Right lobe of liver (tissue), 6 donors: ENCODE measurements around the gene MAP4K3. TPM values are rescaled to one million over a fixed set of nuclear protein-coding genes. Genes with fewer than 3 reads are reported as not detected.

Experiments used
- ATAC-seq, 4 donors: fragments of 200-7000 bp; cut with Tn5 transposase; one replicate each; pipeline ENCODE4 v1.9.1; 2020; ENCODE audit warnings: mild to moderate bottlenecking in 4 of 4, moderate library complexity in 4 of 4
- DNase-seq, 3 donors: peaks; one replicate each; pipeline ENCODE4 v3.0.0-alpha.2; 2020
- H3K27ac ChIP-seq, 3 donors: fragments of 200-600 bp; one replicate each; pipeline ENCODE4 v1.8.0; 2022
- H3K27me3 ChIP-seq, 2 donors: fragments of 200-600 bp; one replicate each; pipeline ENCODE4 v1.8.0; 2022
- H3K36me3 ChIP-seq, 4 donors: fragments of 200-600 bp; sonication (generic) in 1 of 4; one replicate each; pipeline versions ENCODE4 v1.5.1 to v1.8.0; 2017 to 2022; ENCODE audit warnings: control low read depth in 1 of 4
- H3K4me1 ChIP-seq, 4 donors: fragments of 200-600 bp; sonication (generic) in 1 of 4; one replicate each; pipeline versions ENCODE4 v1.5.1 to v1.8.0; 2017 to 2022; ENCODE audit warnings: control low read depth in 1 of 4
- H3K4me3 ChIP-seq, 3 donors: fragments of 200-600 bp; one replicate each; pipeline ENCODE4 v1.8.0; 2022
- H3K9me3 ChIP-seq, 4 donors: fragments of 200-600 bp; sonication (generic) in 1 of 4; one replicate each; pipeline versions ENCODE4 v1.5.1 to v1.8.0; 2017 to 2022; ENCODE audit warnings: control low read depth in 1 of 4
- CTCF ChIP-seq, 4 donors: fragments of 200-600 bp in 3 of 4; fragments of 450-650 bp in 1 of 4; IDR thresholded peaks; one replicate each; pipeline versions ENCODE4 v1.5.1 to v1.8.0; 2016 to 2022; ENCODE audit warnings: antibody characterized with exemption in 4 of 4, mild to moderate bottlenecking in 2 of 4
- POLR2A ChIP-seq: fragments of 450-650 bp; IDR thresholded peaks from one replicate; pipeline ENCODE4 v1.6.1; 2017; ENCODE audit warnings: antibody characterized with exemption, mild to moderate bottlenecking
- WGBS: methylation state at CpG from one replicate; pipeline ENCODE4 v1.1.6; 2018; ENCODE audit warnings: low coverage, low lambda C conversion rate; ENCODE audit not compliant: insufficient coverage; ENCODE audit errors: missing lambda C conversion rate; 5-methylcytosine and 5-hydroxymethylcytosine counted together
- intact Hi-C, 2 donors: fragments of 100-400 bp; cut with DNase I; formaldehyde crosslinking; loops; one replicate each; pipeline versions ENCODE4 v1.11.2 to v1.14.1; 2022
- total RNA-seq, 6 experiments: library from RNA; depleted of rRNA in 2 of 6; stranded (reverse); fragments of >200 nt in 2 of 6; fragmentation: NEBNext Ultra II Directional in 3 of 6; extraction: Animal tissue kit (Norgen Biotek cat#: 25700) in 3 of 6; gene quantifications; one replicate each; pipeline versions ENCODE4 v1.1.0 to v1.2.4, GENCODE V29; 2016 to 2023
- donor health status: DM: no; HTN: yes; CAD: no.
- donor health status: DM: no; HTN: no; CAD: no.
- donor health status: DM: no; HTN: no; CAD: no.
- donor health status: DM: no; HTN: yes; CAD: no.
- donor health status: DM: no; HTN: yes; CAD: no.

The MAP4K3 gene
- total RNA-seq, 6 experiments from 2014 or later, result 14.5 to 24.8 (median 17.1) TPM

GRCh38 chr2:39308778-39309177, 128.3 kb downstream of the MAP4K3 start:
- intact Hi-C loops, result no loop called here
- H3K4me3 ChIP-seq, result no peak overlapping the region
- H3K27ac ChIP-seq, result no peak overlapping the region
- no peak for TF ChIP-seq CTCF (IDR thresholded peaks at IDR 0.05)
- TF ChIP-seq POLR2A, result no peak
- DNase-seq, result no peak
- no peak for ATAC-seq
- peaks cover 0 to 8% (median 0%) of the 10 kb centered on the region in 4 donors for H3K36me3 ChIP-seq
- WGBS, result 92% methylated on average over 1 of the region's 1 CpG
- H3K4me1 ChIP-seq, result no peaks in the 10 kb centered on the region
- no peaks in the 10 kb centered on the region for H3K27me3 ChIP-seq
- no peaks in the 10 kb centered on the region for H3K9me3 ChIP-seq

GRCh38 chr2:39306626-39307025, 130.5 kb downstream of the MAP4K3 start:
- no peak for ATAC-seq
- Histone ChIP-seq H3K27ac (no peak overlapping the region), H3K27me3 (no peaks in the 10 kb centered on the region), H3K9me3 (no peaks in the 10 kb centered on the region), H3K4me3 (no peak overlapping the region), H3K4me1 (no peaks in the 10 kb centered on the region), H3K36me3 (no peaks in the 10 kb centered on the region)
- no peak for TF ChIP-seq CTCF (IDR thresholded peaks at IDR 0.05)
- no peak for TF ChIP-seq POLR2A
- 82% methylated on average over 1 of the region's 1 CpG for WGBS
- intact Hi-C loops, result no loop called here
- no peak for DNase-seq

- no peak for ATAC-seq
- TF ChIP-seq CTCF (IDR thresholded peaks at IDR 0.05) (no peak), POLR2A (no peak)
- 94% methylated on average over 4 of the region's 4 CpGs for WGBS
- Histone ChIP-seq H3K4me3 (no peak overlapping the region), H3K27me3 (no peaks in the 10 kb centered on the region), H3K27ac (no peak overlapping the region), H3K36me3 (no peaks in the 10 kb centered on the region), H3K4me1 (no peaks in the 10 kb centered on the region), H3K9me3 (no peaks in the 10 kb centered on the region)
- no peak for DNase-seq
- intact Hi-C loops, result no loop called here
Observed at GRCh38 chr2:39304729-39305128, 132.4 kb downstream of the MAP4K3 start.

DNA sequence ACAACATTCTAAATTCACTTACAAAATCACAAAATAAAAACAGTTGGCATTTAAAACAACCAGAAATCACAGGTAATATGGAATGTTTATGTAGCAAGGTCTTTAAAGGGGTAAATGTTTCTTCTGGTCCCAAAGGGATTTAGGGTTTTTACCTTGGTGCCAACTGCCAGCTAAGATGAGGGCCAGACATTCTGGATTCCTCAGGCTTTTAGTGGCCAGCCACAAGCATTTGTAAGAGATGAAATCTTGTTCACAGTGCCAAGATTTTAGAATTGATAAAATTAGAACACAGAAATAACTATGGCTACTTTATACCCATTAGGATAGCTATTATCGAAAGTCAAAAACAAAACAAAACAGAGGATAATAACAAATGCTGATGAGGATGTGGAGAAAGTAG, 132.9 kb downstream of the MAP4K3 start:
- TF ChIP-seq POLR2A, result no peak
- intact Hi-C loops, result no loop called here
- ATAC-seq (no peak), DNase-seq (no peak)
- Histone ChIP-seq H3K9me3 (no peaks in the 10 kb centered on the region), H3K27ac (no peak overlapping the region), H3K36me3 (no peaks in the 10 kb centered on the region), H3K4me3 (no peak overlapping the region), H3K4me1 (no peaks in the 10 kb centered on the region), H3K27me3 (no peaks in the 10 kb centered on the region)
- WGBS, result 100% methylated on average over 1 of the region's 1 CpG

- H3K4me1 ChIP-seq, result no peaks in the 10 kb centered on the region
- H3K4me3 ChIP-seq, result no peak overlapping the region
- H3K27me3 ChIP-seq, result no peaks in the 10 kb centered on the region
- no peak for DNase-seq
- intact Hi-C loops, result no loop called here
- H3K9me3 ChIP-seq, result no peaks in the 10 kb centered on the region
- no peak overlapping the region for H3K27ac ChIP-seq
- 94% methylated on average over 6 of the region's 6 CpGs for WGBS
- ATAC-seq, result no peak
- TF ChIP-seq POLR2A (no peak), CTCF (IDR thresholded peaks at IDR 0.05) (no peak)
- no peaks in the 10 kb centered on the region for H3K36me3 ChIP-seq
Observed at GRCh38 chr2:39301352-39301751, 135.7 kb downstream of the MAP4K3 start.
